HCT116 (cell line): Measurements from ENCODE around the gene BTBD2. TPM values are rescaled to one million over a fixed set of nuclear protein-coding genes. Genes with fewer than 3 reads are reported as not detected.

ENCODE experiments used
- ATAC-seq: fragments of 200-7000 bp; cut with Tn5 transposase; 2 replicates; pipeline ENCODE4 v1.9.1; 2020; ENCODE audit warnings: mild to moderate bottlenecking, moderate library complexity
- BruUV-seq: library from RNA; stranded (reverse); fragments of 400-500 nt; replicated peaks from 2 replicates; lab custom pipeline; 2021; lab: Mats Ljungman, UMichigan
- CTCF ChIA-PET: fragments of 300-600 bp; sonication (Branson Sonifier 250); formaldehyde crosslinking; loops from one replicate; lab custom pipeline; 2021; ENCODE audit warnings: antibody characterized with exemption; lab: Charles Lee
- POLR2A ChIA-PET: fragments of 300-600, 350-600 bp; sonication (Branson Sonifier 250); formaldehyde crosslinking; loops from one replicate; lab custom pipeline; 2021; ENCODE audit warnings: antibody characterized with exemption; lab: Charles Lee
- RAD21 ChIA-PET, 2 experiments: fragments of 300-600 bp; sonication (Branson Sonifier 250); formaldehyde crosslinking; loops; one replicate each; lab custom pipeline; 2023; ENCODE audit warnings: low total read pairs in 2 of 2; ENCODE audit not compliant: uncharacterized antibody in 2 of 2, unreplicated experiment in 2 of 2, low non-redundant PET in 1 of 2; lab: Charles Lee
- DNase-seq: peaks from one replicate; pipeline ENCODE4 v3.0.0-alpha.2; 2010; ENCODE audit warnings: low read depth, low spot score
- H2AFZ ChIP-seq: fragments of 200-600 bp; shearing (Covaris generic), sonication (generic); 2 replicates; pipeline ENCODE4 v1.6.1; 2017; ENCODE audit warnings: low read depth, mixed run types, mixed read lengths, antibody characterized with exemption, low read length; ENCODE audit not compliant: poor library complexity, severe bottlenecking
- H3K27ac ChIP-seq: 2 replicates; pipeline ENCODE4 v1.5.1; 2012; ENCODE audit warnings: low read depth, low read length
- H3K27me3 ChIP-seq: fragments of 200-600 bp; sonication (generic); 2 replicates; pipeline ENCODE4 v1.6.1; 2016; ENCODE audit warnings: mixed run types, low read length, mixed read lengths; ENCODE audit not compliant: insufficient read depth
- H3K36me3 ChIP-seq, 2 experiments: fragments of 200-500 bp in 1 of 2; fragments of 200-600 bp in 1 of 2; sonication (Bioruptor generic) in 1 of 2; sonication (generic) in 1 of 2; 2 replicates each; pipeline versions ENCODE4 v1.5.1 to v1.6.1; 2014 to 2016; ENCODE audit warnings: low read length in 2 of 2, inconsistent platforms in 1 of 2, mixed read lengths in 1 of 2, mixed run types in 1 of 2; ENCODE audit not compliant: insufficient read depth in 2 of 2, control insufficient read depth in 1 of 2
- H3K4me1 ChIP-seq, 2 experiments: fragments of 200-600 bp in 1 of 2; sonication (generic) in 1 of 2; 2 replicates each; pipeline versions ENCODE4 v1.5.1 to v1.6.1; 2012 to 2017; ENCODE audit warnings: low read length in 2 of 2, inconsistent platforms in 1 of 2, mild to moderate bottlenecking in 1 of 2, mixed read lengths in 1 of 2, mixed run types in 1 of 2, moderate library complexity in 1 of 2; ENCODE audit not compliant: insufficient read depth in 2 of 2, control insufficient read depth in 1 of 2
- H3K4me2 ChIP-seq: fragments of 200-600 bp; sonication (generic); 2 replicates; pipeline ENCODE4 v1.6.1; 2017; ENCODE audit warnings: mixed run types, low read length, mixed read lengths
- H3K4me3 ChIP-seq, 2 experiments: fragments of 200-600 bp in 1 of 2; sonication (generic) in 1 of 2; replicated peaks in 1 of 2; 2 replicates each; pipeline ENCODE4 v1.5.1; 2011 to 2016; ENCODE audit warnings: low read length in 2 of 2, control low read depth in 1 of 2, low read depth in 1 of 2, mild to moderate bottlenecking in 1 of 2, mixed read lengths in 1 of 2, mixed run types in 1 of 2
- H3K79me2 ChIP-seq: fragments of 200-600 bp; sonication (generic); 2 replicates; pipeline ENCODE4 v1.6.1; 2017; ENCODE audit warnings: mild to moderate bottlenecking, mixed run types, low read length, moderate library complexity, mixed read lengths; ENCODE audit not compliant: insufficient read depth
- H3K9ac ChIP-seq: fragments of 200-600 bp; sonication (generic); 2 replicates; pipeline ENCODE4 v1.6.1; 2016; ENCODE audit warnings: low read length, mixed read lengths
- H3K9me2 ChIP-seq: fragments of 200-600 bp; sonication (generic), shearing (Covaris generic); 2 replicates; pipeline ENCODE4 v1.6.1; 2017; ENCODE audit warnings: mixed run types, mild to moderate bottlenecking, moderate library complexity; ENCODE audit not compliant: insufficient read depth
- H3K9me3 ChIP-seq, 2 experiments: fragments of 200-500 bp in 1 of 2; fragments of 200-600 bp in 1 of 2; sonication (Bioruptor generic) in 1 of 2; sonication (generic) in 1 of 2; 2 replicates each; pipeline ENCODE4 v1.6.1; 2014 to 2017; ENCODE audit warnings: low read length in 2 of 2, mixed read lengths in 2 of 2, inconsistent platforms in 1 of 2, low read depth in 1 of 2, mild to moderate bottlenecking in 1 of 2, mixed run types in 1 of 2, moderate library complexity in 1 of 2; ENCODE audit not compliant: control insufficient read depth in 1 of 2, insufficient read depth in 1 of 2
- H4K20me1 ChIP-seq: fragments of 200-600 bp; sonication (generic), shearing (Covaris generic); 2 replicates; pipeline ENCODE4 v1.6.1; 2017; ENCODE audit warnings: mixed run types, mild to moderate bottlenecking, moderate library complexity; ENCODE audit not compliant: insufficient read depth
- CEBPB ChIP-seq: IDR thresholded peaks from 2 replicates; pipeline ENCODE4 v1.6.1; 2012; ENCODE audit warnings: low read depth
- EZH2 ChIP-seq: fragments of 200-600 bp; sonication (generic); IDR thresholded peaks from 2 replicates; pipeline ENCODE4 v1.6.1; 2017; ENCODE audit warnings: antibody characterized with exemption, mixed run types
- FOSL1 ChIP-seq: IDR thresholded peaks from 2 replicates; pipeline ENCODE4 v1.6.1; 2012; ENCODE audit warnings: low read depth
- JUND ChIP-seq: IDR thresholded peaks from 2 replicates; pipeline ENCODE4 v1.6.1; 2012
- POLR2AphosphoS5 ChIP-seq: IDR thresholded peaks from 2 replicates; pipeline ENCODE4 v1.6.1; 2011; ENCODE audit warnings: mild to moderate bottlenecking, low read depth, low read length, moderate library complexity
- RAD21 ChIP-seq: IDR thresholded peaks from 2 replicates; pipeline ENCODE4 v1.6.1; 2012; ENCODE audit warnings: low read depth, mild to moderate bottlenecking
- SRF ChIP-seq: IDR thresholded peaks from 2 replicates; pipeline ENCODE4 v1.6.1; 2012; ENCODE audit warnings: low read depth
- intact Hi-C: fragments of 100-400 bp; cut with micrococcal nuclease; formaldehyde crosslinking; loops from 2 replicates; pipeline ENCODE4 v1.10.0; 2022
- total RNA-seq: library from RNA; stranded (reverse); gene quantifications from one replicate; pipeline ENCODE4 v1.2.1, GENCODE V29; 2021; ENCODE audit not compliant: unreplicated experiment
- TF ChIP-seq, protein P1 (sequence below): IDR thresholded peaks from 2 replicates; pipeline ENCODE4 v1.6.1; 2012

The BTBD2 gene
- total RNA-seq, 1 experiment from 2014 or later, result 112 TPM

DNA sequence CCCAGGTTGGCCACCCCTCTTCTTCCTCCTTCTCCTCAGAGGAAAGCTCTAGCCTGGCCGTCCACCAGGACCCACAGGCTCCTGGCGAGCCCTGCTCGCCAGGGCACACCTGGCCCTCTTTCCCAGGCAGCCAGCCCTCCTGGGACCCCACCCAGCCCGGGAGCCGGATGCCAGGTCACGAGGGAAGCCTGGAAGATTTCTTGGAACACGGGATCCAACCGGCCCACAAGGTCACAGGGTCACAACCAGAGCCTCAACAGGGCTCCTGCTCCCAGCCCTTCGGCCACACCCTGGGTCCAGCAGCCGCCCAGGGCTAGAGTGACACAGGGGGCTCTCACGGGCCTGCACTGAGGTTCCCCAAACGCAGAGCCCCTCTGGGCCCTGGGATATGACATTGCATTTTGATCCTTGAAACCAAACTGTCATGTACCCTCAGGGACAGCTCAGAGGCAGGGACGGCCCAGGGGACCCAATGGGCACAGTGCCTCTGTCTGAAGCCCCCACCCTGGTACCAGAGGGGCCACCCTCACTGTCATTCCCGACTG, 30.1 kb upstream of the BTBD2 start:
- no peak for ATAC-seq
- Histone ChIP-seq H2AFZ (no peak overlapping the region), H4K20me1 (peaks cover 5% of the 10 kb centered on the region; the same call in 1 of the 2 replicates), H3K9ac (no peak overlapping the region), H3K9me3 (no peaks in the 10 kb centered on the region), H3K27me3 (no peaks in the 10 kb centered on the region), H3K9me2 (no peaks in the 10 kb centered on the region), H3K4me2 (no peak overlapping the region), H3K27ac (peak overlapping the region; percentile 32; the same call in 1 of the 2 replicates), H3K4me3 (no peak overlapping the region), H3K4me1 (peaks cover 52 to 83% of the 10 kb centered on the region in 2 experiments), H3K79me2 (peaks cover 60% of the 10 kb centered on the region), H3K36me3 (peaks cover 6 to 32% of the 10 kb centered on the region in 2 experiments; a peak in 3 of 4 replicates)
- RAD21 ChIA-PET, result no interaction called here
- POLR2A ChIA-PET, result no interaction called here
- CTCF ChIA-PET, result no interaction called here
- BruUV-seq, result no TSS peak
- DNase-seq, result no peak
- intact Hi-C loops, result no loop called here
- TF ChIP-seq RAD21 (no peak), POLR2AphosphoS5 (peak; percentile 38)

DNA sequence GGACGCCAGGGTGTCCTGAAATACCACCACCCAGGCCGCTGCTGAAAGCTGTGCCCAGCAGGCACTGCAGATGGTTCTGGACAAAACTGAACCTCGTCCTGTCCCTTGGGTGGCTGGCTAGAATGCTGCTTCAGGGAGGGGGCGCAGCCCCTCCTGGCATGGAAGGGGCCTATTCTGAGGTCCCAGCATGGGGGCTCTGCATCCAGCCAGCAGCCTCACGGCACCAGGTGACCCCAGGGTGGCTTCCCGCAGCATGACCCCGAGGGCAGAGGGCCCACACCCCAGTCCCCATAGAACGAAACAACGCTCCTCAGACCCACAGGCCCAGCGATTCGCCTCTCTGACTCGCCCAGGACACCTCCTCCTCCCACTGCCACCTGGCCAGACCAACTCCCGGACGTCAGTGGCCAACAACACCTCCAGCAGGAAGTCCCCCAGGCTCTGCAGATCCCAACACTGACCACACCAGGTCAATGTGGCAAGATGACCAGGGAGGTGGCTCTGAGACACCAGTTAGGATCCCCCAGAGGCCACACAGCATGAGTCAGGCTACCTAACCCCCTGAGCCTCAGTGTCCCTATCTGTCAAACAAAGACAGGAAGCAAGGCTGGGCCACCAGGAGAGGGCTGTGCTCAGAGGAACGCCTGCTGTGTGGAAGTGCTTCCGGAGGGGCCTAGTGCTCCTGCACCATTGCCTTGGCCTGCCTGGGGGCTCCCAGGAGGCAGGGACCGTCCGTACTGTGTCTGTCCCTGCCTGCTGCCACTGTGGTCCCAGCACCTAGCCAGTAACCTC, 29.4 kb upstream of the BTBD2 start:
- peaks cover 5% of the 10 kb centered on the region; the same call in 1 of the 2 replicates for H4K20me1 ChIP-seq
- intact Hi-C loops, result no loop called here

More for the DNA sequence above, 29.4 kb upstream of the BTBD2 start:
- BruUV-seq, result no TSS peak
- no peaks in the 10 kb centered on the region for H3K27me3 ChIP-seq
- no peak overlapping the region for H3K9ac ChIP-seq
- H3K9me2 ChIP-seq, result no peaks in the 10 kb centered on the region
- H3K36me3 ChIP-seq, result peaks cover 11 to 36% of the 10 kb centered on the region in 2 experiments; a peak in 3 of 4 replicates
- DNase-seq (no peak), ATAC-seq (no peak)
- H3K27ac ChIP-seq, result peak overlapping the region; percentile 32; the same call in 1 of the 2 replicates
- H3K9me3 ChIP-seq, result no peaks in the 10 kb centered on the region
- H3K4me1 ChIP-seq, result peaks cover 52 to 83% of the 10 kb centered on the region in 2 experiments
- H3K79me2 ChIP-seq, result peaks cover 53% of the 10 kb centered on the region
- no peak overlapping the region for H3K4me2 ChIP-seq
- H3K4me3 ChIP-seq, result no peak overlapping the region
- ChIA-PET POLR2A (no interaction called here), CTCF (no interaction called here)
- TF ChIP-seq POLR2AphosphoS5, result no peak
- no peak for TF ChIP-seq SRF
- TF ChIP-seq CEBPB, result no peak
- no peak for TF ChIP-seq FOSL1
- no peak for TF ChIP-seq JUND
- TF ChIP-seq EZH2, result no peak
- TF ChIP-seq, protein P1, sequence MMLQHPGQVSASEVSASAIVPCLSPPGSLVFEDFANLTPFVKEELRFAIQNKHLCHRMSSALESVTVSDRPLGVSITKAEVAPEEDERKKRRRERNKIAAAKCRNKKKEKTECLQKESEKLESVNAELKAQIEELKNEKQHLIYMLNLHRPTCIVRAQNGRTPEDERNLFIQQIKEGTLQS, result no peak
- TF ChIP-seq, all 23 proteins: peak for 0
- RAD21 ChIA-PET, result no interaction called here
- H2AFZ ChIP-seq, result no peak overlapping the region
